Activated T-helper 1 cell treated with anti-CD3 and anti-CD28 coated beads, Interleukin-12 subunit alpha, Interleukin-12 subunit beta, Interleukin-2, Interleukin-4 antibody, amounts not matched to agents 30 ng/mL and 10 ng/mL and 1 ng/mL, durations not matched to agents 14 hours and 24 hours and 36 hours (primary cell): ENCODE data around the gene IGSF22. TPM values are rescaled to one million over a fixed set of nuclear protein-coding genes. Genes with fewer than 3 reads are reported as not detected.
"Not testable (repeated sequence)": the region's sequence is repeated elsewhere in the genome, so short reads cannot be mapped to it uniquely, and the experiment has no call there.

ENCODE experiments used
- DNase-seq: peaks from one replicate; pipeline ENCODE4 v3.0.0; 2021; ENCODE audit warnings: low spot score
- H3K27ac Mint-ChIP-seq: one replicate; pipeline ENCODE4 v1.8.0; 2021; ENCODE audit warnings: mild to moderate bottlenecking, mixed read lengths
- H3K27me3 Mint-ChIP-seq: one replicate; pipeline ENCODE4 v1.8.0; 2022; ENCODE audit warnings: mild to moderate bottlenecking, moderate library complexity, mixed read lengths; ENCODE audit not compliant: insufficient read depth
- H3K36me3 Mint-ChIP-seq: one replicate; pipeline ENCODE4 v1.8.0; 2021; ENCODE audit warnings: low read depth, mixed read lengths
- H3K4me1 Mint-ChIP-seq: one replicate; pipeline ENCODE4 v1.8.0; 2021; ENCODE audit warnings: low read depth, mixed read lengths
- H3K4me3 Mint-ChIP-seq: one replicate; pipeline ENCODE4 v1.8.0; 2021; ENCODE audit warnings: mild to moderate bottlenecking, moderate library complexity, mixed read lengths
- H3K9me3 Mint-ChIP-seq: one replicate; pipeline ENCODE4 v1.8.0; 2021; ENCODE audit warnings: mixed read lengths
- intact Hi-C: fragments of 100-400 bp; cut with micrococcal nuclease; formaldehyde crosslinking; loops from one replicate; pipeline ENCODE4 v1.15.1; 2024
- total RNA-seq: library from RNA; stranded (reverse); gene quantifications from 2 replicates; pipeline ENCODE4 v1.2.3, GENCODE V29; 2022

Gene IGSF22
- total RNA-seq, 1 donor from 2014 or later = 0.86 TPM

DNA sequence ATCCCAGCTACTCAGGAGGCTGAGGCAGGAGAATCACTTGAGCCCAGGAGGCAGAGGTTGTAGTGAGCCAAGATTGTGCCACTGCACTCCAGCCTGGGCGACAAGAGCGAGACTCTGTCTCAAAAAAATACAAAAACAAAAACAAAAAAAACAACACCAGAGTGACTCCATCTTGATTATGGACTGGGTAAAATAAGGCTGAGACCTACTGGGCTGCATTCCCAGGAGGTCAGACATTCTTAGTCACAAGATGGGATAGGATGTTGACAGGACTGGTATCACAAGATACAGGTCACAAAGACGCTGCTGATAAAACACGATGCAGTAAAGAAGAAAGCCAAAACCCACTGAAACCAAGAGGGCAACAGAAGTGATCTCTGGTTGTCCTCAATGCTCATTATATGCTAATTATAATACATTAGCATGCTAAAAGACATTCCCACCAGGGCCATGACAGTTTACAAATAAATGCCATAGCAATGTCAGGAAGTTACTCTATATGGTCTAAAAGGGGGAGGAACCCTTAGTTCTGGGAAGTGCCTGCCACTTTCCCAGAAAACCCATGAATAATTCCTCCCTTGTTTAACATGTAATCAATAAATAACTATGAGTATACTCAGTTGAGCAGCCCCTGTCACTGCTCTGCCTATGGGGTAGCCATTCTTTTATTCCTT, 34.4 kb downstream of the IGSF22 start:
- H3K4me3 Mint-ChIP-seq, H3K27me3 Mint-ChIP-seq, H3K9me3 Mint-ChIP-seq, H3K36me3 Mint-ChIP-seq, intact Hi-C loops, H3K27ac Mint-ChIP-seq, DNase-seq: not testable (repeated sequence)
- peaks cover 11% of the 10 kb centered on the region for H3K4me1 Mint-ChIP-seq

- no peaks in the 10 kb centered on the region for H3K36me3 Mint-ChIP-seq
- intact Hi-C loops = no loop called here
- H3K27ac Mint-ChIP-seq = no peak overlapping the region
- DNase-seq = no peak
- no peak overlapping the region for H3K4me3 Mint-ChIP-seq
- H3K9me3 Mint-ChIP-seq = no peaks in the 10 kb centered on the region
- H3K27me3 Mint-ChIP-seq = peaks cover 11% of the 10 kb centered on the region
- H3K4me1 Mint-ChIP-seq = peaks cover 4% of the 10 kb centered on the region
Measured at GRCh38 chr11:18684267-18684666, 41.7 kb downstream of the IGSF22 start.

DNA sequence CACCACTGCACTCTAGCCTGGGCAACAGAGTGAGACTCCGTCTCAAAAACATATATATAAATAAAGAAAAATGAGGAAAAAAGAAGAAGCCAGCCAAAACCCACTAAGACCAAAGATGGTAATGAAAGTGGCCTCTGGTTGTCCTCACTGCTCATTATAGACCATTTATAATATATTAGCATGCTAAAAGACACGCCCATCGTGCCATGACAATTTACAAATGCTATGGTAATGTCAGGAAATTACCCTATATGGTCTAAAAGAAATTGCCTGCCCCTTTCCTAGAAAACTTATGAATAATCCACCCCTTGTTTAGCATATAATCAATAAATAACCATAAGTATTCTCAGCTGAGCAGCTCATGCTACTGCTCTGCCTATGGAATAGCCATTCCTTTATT, 43.5 kb downstream of the IGSF22 start:
- Mint-ChIP-seq H3K9me3 (no peaks in the 10 kb centered on the region), H3K27me3 (peaks cover 8% of the 10 kb centered on the region), H3K4me3 (no peak overlapping the region), H3K27ac (no peak overlapping the region), H3K4me1 (peaks cover 7% of the 10 kb centered on the region), H3K36me3 (no peaks in the 10 kb centered on the region)
- no peak for DNase-seq
- intact Hi-C loops = no loop called here

GRCh38 chr11:18681949-18682348, 44.0 kb downstream of the IGSF22 start:
- intact Hi-C loops, DNase-seq, H3K4me1 Mint-ChIP-seq, H3K9me3 Mint-ChIP-seq, H3K27ac Mint-ChIP-seq, H3K27me3 Mint-ChIP-seq, H3K4me3 Mint-ChIP-seq, H3K36me3 Mint-ChIP-seq: not testable (repeated sequence)

DNA sequence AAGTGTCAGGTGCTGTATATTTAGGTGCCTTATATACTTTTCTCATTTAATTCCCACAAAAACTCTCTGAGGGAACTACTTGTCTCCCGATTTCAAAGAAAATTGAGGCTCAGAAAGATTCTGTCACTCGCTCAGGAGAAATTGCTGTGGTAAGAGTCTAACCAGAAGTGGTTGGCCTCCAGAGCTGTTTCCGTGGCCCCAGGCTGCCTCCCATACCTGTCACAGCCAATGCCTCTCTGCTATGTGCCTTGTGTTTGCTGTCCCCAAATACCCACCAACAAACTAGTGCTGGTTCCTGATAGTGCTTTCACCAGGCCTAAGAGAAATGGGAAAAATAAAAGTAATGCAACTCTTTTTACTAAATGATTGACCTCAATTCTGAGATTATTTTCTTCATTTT, 48.4 kb downstream of the IGSF22 start:
- Mint-ChIP-seq H3K36me3 (no peaks in the 10 kb centered on the region), H3K27ac (no peak overlapping the region), H3K4me3 (no peak overlapping the region), H3K9me3 (no peaks in the 10 kb centered on the region), H3K4me1 (peaks cover 7% of the 10 kb centered on the region), H3K27me3 (no peaks in the 10 kb centered on the region)
- intact Hi-C loops = no loop called here
- no peak for DNase-seq

DNA sequence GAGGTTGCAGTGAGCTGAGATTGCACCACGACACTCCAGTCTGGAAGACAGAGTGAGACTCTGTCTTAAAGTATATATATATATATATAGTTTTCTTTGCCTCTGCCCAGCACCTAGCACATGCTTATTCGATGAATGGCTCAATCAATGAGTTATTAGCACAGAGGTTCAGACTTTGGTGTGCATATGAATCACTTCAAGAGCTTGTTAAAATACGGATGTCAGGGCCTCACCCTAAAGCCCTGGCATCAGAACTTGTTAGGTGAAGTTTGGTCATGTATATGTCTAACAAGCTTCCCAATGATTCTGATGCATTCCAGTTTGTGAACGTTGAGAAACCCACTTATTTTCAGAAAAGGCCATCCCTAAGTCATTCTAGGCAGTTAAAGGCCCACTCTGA, 49.2 kb downstream of the IGSF22 start:
- no peaks in the 10 kb centered on the region for H3K36me3 Mint-ChIP-seq
- H3K4me3 Mint-ChIP-seq = no peak overlapping the region
- H3K9me3 Mint-ChIP-seq = no peaks in the 10 kb centered on the region
- intact Hi-C loops = no loop called here
- no peaks in the 10 kb centered on the region for H3K27me3 Mint-ChIP-seq
- no peak overlapping the region for H3K27ac Mint-ChIP-seq
- H3K4me1 Mint-ChIP-seq = peaks cover 12% of the 10 kb centered on the region
- no peak for DNase-seq

DNA sequence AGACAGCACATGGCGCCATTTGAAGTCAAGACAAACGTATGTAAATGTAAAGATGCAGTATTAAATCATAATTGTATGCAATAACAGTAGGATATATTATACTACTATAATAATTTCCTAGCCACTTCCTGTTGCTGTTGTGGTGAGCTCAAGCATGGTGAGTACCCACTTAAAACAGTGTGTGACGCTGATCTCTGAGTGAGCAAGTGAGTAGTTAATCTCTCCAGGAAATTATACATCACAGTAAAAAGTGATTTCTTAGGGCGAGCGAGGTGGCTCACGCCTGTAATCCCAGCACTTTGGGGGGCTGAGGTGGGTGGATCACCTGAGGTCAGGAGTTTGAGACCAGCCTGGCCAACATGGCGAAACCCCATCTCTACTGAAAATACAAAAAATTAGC, 53.8 kb downstream of the IGSF22 start:
- H3K9me3 Mint-ChIP-seq, H3K27me3 Mint-ChIP-seq, H3K36me3 Mint-ChIP-seq, H3K4me3 Mint-ChIP-seq: not testable (repeated sequence)
- intact Hi-C loops = loop anchor here (1.0 to 5.0 kb wide), 3 partner anchors 38 to 55 kb away; partner anchors contain the start of gene SPTY2D1
- Mint-ChIP-seq H3K4me1 (peaks cover 22% of the 10 kb centered on the region), H3K27ac (peak overlapping the region; percentile 56)
- DNase-seq = peak; percentile 11

DNA sequence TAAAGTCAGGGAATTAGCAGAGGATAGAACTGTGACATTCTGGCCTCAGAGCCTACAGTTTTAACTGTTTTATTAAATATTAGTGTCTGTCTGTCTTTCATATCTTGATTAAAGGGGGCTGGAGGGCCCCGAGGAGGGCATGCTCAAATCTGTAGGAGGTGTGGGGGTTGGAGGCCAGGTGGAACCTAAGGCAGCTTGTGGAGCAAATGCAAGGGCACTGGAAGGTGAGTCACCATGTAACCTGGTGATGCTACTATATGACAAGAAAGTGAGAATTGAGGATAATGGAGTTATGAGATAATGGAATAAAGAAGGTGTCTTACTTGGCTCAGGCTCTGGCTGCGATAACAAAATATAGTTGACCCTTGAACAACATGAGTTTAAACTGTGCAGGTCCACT, 54.7 kb downstream of the IGSF22 start:
- Mint-ChIP-seq H3K4me3 (no peak overlapping the region), H3K9me3 (no peaks in the 10 kb centered on the region), H3K27me3 (peaks cover 3% of the 10 kb centered on the region), H3K27ac (peak overlapping the region; percentile 15), H3K4me1 (peaks cover 22% of the 10 kb centered on the region), H3K36me3 (no peaks in the 10 kb centered on the region)
- intact Hi-C loops = loop anchor here (5.0 kb wide), 1 partner anchor 54 kb away; no protein-coding TSS in a partner anchor
- no peak for DNase-seq

- no peak overlapping the region for H3K27ac Mint-ChIP-seq
- no peak for DNase-seq
- H3K4me3 Mint-ChIP-seq = no peak overlapping the region
- H3K27me3 Mint-ChIP-seq = peaks cover 7% of the 10 kb centered on the region
- intact Hi-C loops = loop anchor here (5.0 kb wide), 1 partner anchor 52 kb away; no protein-coding TSS in a partner anchor
- peaks cover 31% of the 10 kb centered on the region for H3K4me1 Mint-ChIP-seq
- H3K36me3 Mint-ChIP-seq = no peaks in the 10 kb centered on the region
- no peaks in the 10 kb centered on the region for H3K9me3 Mint-ChIP-seq
Measured at GRCh38 chr11:18669711-18670110, 56.3 kb downstream of the IGSF22 start.

DNA sequence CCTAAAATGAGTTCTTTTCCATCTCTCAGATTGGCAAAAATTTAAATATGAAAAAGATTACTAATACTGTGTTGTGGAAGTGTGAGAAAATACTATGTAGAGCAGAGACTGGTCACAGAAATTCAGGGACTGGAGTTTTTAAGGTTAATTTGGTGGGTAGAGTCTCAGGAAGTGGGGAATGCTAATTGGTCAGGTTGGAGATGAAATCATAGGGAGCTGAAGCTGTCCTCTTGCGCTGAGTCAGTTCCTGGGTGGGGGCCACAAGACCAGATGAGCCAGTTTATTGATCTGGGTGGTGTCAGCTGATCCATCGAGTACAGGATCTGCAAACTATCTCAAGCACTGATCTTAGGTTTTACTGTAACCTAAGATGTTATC, 56.8 kb downstream of the IGSF22 start:
- Mint-ChIP-seq H3K4me1 (peaks cover 31% of the 10 kb centered on the region), H3K36me3 (no peaks in the 10 kb centered on the region), H3K27me3 (peaks cover 7% of the 10 kb centered on the region), H3K27ac (no peak overlapping the region), H3K4me3 (no peak overlapping the region), H3K9me3 (no peaks in the 10 kb centered on the region)
- no peak for DNase-seq
- intact Hi-C loops = no loop called here

GRCh38 chr11:18668131-18668530, 57.9 kb downstream of the IGSF22 start:
- Mint-ChIP-seq H3K36me3 (no peaks in the 10 kb centered on the region), H3K9me3 (no peaks in the 10 kb centered on the region), H3K4me1 (peaks cover 31% of the 10 kb centered on the region), H3K4me3 (no peak overlapping the region), H3K27me3 (peaks cover 7% of the 10 kb centered on the region), H3K27ac (peak overlapping the region; percentile 3)
- DNase-seq = no peak
- intact Hi-C loops = no loop called here

GRCh38 chr11:18665353-18665872, 60.6 kb downstream of the IGSF22 start:
- peak overlapping the region; percentile 62 for H3K27ac Mint-ChIP-seq
- DNase-seq, intact Hi-C loops, H3K9me3 Mint-ChIP-seq, H3K36me3 Mint-ChIP-seq: not testable (repeated sequence)
- H3K4me1 Mint-ChIP-seq = peaks cover 21% of the 10 kb centered on the region
- peak overlapping the region; percentile 49 for H3K4me3 Mint-ChIP-seq
- peaks cover 12% of the 10 kb centered on the region for H3K27me3 Mint-ChIP-seq

GRCh38 chr11:18657673-18658072, 68.3 kb downstream of the IGSF22 start:
- no peak overlapping the region for H3K4me3 Mint-ChIP-seq
- H3K27ac Mint-ChIP-seq = no peak overlapping the region
- DNase-seq = no peak
- H3K27me3 Mint-ChIP-seq = peaks cover 10% of the 10 kb centered on the region
- intact Hi-C loops = no loop called here
- peaks cover 5% of the 10 kb centered on the region for H3K9me3 Mint-ChIP-seq
- H3K4me1 Mint-ChIP-seq = no peaks in the 10 kb centered on the region
- H3K36me3 Mint-ChIP-seq = peaks cover 4% of the 10 kb centered on the region
